ENCODE measurements around the gene CEP104.

DNA sequence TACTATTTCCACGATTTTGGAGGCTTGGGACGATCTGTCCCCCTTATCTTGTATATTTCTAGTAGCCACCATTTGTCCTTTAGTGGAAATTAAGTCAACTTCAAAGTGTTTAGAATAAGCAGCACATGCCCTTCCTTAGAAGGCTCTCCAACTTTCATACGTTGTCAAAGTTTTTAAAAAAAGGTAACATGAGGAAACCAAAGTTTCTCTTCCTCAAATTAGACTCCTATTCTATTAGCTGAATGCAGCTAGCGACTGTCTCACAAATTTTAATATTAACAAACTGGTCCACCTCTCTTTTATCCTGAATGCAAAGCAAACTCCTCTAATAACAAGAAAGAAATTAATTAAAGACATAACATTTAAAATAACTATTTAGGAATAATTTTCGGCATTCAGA, 36.2 kb upstream of the CEP104 start:
- TF ChIP-seq, protein P1, sequence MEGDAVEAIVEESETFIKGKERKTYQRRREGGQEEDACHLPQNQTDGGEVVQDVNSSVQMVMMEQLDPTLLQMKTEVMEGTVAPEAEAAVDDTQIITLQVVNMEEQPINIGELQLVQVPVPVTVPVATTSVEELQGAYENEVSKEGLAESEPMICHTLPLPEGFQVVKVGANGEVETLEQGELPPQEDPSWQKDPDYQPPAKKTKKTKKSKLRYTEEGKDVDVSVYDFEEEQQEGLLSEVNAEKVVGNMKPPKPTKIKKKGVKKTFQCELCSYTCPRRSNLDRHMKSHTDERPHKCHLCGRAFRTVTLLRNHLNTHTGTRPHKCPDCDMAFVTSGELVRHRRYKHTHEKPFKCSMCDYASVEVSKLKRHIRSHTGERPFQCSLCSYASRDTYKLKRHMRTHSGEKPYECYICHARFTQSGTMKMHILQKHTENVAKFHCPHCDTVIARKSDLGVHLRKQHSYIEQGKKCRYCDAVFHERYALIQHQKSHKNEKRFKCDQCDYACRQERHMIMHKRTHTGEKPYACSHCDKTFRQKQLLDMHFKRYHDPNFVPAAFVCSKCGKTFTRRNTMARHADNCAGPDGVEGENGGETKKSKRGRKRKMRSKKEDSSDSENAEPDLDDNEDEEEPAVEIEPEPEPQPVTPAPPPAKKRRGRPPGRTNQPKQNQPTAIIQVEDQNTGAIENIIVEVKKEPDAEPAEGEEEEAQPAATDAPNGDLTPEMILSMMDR (IDR thresholded peaks at IDR 0.05; ENCODE audit: low read depth, low read length, missing input control): no peak
- TF ChIP-seq JUND (IDR thresholded peaks at IDR 0.05) (no peak), RAD21 (IDR thresholded peaks at IDR 0.05) (no peak), YY1 (IDR thresholded peaks at IDR 0.05) (no peak), RXRA (IDR thresholded peaks at IDR 0.05) (no peak)
- TF ChIP-seq, protein P2, sequence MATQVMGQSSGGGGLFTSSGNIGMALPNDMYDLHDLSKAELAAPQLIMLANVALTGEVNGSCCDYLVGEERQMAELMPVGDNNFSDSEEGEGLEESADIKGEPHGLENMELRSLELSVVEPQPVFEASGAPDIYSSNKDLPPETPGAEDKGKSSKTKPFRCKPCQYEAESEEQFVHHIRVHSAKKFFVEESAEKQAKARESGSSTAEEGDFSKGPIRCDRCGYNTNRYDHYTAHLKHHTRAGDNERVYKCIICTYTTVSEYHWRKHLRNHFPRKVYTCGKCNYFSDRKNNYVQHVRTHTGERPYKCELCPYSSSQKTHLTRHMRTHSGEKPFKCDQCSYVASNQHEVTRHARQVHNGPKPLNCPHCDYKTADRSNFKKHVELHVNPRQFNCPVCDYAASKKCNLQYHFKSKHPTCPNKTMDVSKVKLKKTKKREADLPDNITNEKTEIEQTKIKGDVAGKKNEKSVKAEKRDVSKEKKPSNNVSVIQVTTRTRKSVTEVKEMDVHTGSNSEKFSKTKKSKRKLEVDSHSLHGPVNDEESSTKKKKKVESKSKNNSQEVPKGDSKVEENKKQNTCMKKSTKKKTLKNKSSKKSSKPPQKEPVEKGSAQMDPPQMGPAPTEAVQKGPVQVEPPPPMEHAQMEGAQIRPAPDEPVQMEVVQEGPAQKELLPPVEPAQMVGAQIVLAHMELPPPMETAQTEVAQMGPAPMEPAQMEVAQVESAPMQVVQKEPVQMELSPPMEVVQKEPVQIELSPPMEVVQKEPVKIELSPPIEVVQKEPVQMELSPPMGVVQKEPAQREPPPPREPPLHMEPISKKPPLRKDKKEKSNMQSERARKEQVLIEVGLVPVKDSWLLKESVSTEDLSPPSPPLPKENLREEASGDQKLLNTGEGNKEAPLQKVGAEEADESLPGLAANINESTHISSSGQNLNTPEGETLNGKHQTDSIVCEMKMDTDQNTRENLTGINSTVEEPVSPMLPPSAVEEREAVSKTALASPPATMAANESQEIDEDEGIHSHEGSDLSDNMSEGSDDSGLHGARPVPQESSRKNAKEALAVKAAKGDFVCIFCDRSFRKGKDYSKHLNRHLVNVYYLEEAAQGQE (IDR thresholded peaks at IDR 0.05): no peak

Measured in liver (tissue), 3 donors.